Gastrocnemius medialis (tissue), 4 donors: ENCODE data around the gene KCNJ4.

Experiments used
- CTCF ChIP-seq, 5 experiments: fragments of 450-650 bp in 3 of 5; fragments of 200-600 bp in 2 of 5; sonication (generic) in 2 of 5; IDR thresholded peaks in 4 of 5; conservative IDR thresholded peaks in 1 of 5; 1 replicate in 4 of 5; 2 replicates in 1 of 5; pipeline ENCODE4 v1.5.1; 2016 to 2019; ENCODE audit warnings: antibody characterized with exemption in 5 of 5, mild to moderate bottlenecking in 3 of 5, moderate library complexity in 3 of 5
- POLR2A ChIP-seq, 2 donors: fragments of 450-650 bp; IDR thresholded peaks; one replicate each; pipeline ENCODE4 v1.6.1; 2017; ENCODE audit warnings: antibody characterized with exemption in 2 of 2, mild to moderate bottlenecking in 2 of 2, moderate library complexity in 2 of 2

- no peak for TF ChIP-seq CTCF (IDR thresholded peaks at IDR 0.05 in 4 of 5, conservative IDR thresholded peaks at IDR 0.05 in 1 of 5)
- peak in 1 of 2 donors; percentile 17 for TF ChIP-seq POLR2A (IDR thresholded peaks at IDR 0.05)
Observed at GRCh38 chr22:38467904-38468442, 13.0 kb upstream of the KCNJ4 start, which contains the start of gene KDELR3.
